Keratinocyte (primary cell): ENCODE measurements around the gene ASB6.

Experiments
- EZH2 ChIP-seq: IDR thresholded peaks from one replicate; pipeline ENCODE4 v1.6.1; 2012; ENCODE audit warnings: inconsistent platforms, mild to moderate bottlenecking, low read length, moderate library complexity
- TF ChIP-seq, protein P1 (sequence below), 3 experiments: IDR thresholded peaks in 1 of 3; conservative IDR thresholded peaks in 1 of 3; optimal IDR thresholded peaks in 1 of 3; 2 replicates in 2 of 3; 3 replicates in 1 of 3; pipeline versions ENCODE3 to v1.5.1; 2011; ENCODE audit warnings: low read length in 3 of 3, mild to moderate bottlenecking in 3 of 3, moderate library complexity in 2 of 3, control low read depth in 1 of 3, inconsistent platforms in 1 of 3; ENCODE audit not compliant: insufficient read depth in 2 of 3; ENCODE audit errors: extremely low read depth in 1 of 3

DNA sequence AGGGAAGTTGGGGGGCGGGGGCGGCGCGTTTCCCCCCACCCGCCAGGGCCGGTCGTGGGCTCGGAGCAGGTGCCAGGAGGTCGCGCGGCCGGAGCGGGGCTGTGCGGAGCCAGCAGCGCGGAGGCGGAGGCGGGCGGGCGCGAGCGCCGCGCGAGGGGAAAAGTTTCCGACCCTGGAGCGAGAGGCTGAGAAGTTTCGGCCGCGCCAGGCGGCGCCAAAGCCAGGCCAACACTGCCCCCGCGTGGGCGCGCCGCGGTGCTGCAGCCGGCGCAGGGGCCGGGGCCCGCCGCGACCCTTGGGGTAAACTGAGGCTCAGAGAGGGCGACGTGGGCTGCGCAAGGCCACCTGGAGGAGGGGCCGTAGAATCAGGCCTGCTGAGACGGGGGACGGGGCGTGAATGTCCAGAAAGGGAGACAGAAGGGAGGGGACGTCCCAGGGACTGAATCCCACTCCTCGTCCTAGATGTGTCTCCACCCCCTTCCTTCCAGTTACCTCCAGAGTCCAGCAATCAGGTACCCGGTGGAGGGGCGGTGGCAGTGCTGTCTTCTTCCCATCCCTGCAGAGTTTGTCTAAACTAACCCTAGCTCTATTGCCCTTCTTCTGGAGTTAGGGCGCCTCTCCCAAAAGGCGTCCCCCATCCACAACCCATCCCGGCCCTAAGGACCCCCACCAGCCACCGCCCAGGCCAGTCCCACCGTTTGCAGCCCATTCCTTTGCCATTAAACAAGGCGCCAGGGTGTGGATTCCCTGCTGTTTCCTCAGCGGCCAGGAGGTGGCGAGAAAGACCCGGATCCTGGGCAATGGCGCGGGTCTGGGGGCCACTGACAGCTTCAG, 31.3 kb downstream of the ASB6 start:
- TF ChIP-seq, protein P1, sequence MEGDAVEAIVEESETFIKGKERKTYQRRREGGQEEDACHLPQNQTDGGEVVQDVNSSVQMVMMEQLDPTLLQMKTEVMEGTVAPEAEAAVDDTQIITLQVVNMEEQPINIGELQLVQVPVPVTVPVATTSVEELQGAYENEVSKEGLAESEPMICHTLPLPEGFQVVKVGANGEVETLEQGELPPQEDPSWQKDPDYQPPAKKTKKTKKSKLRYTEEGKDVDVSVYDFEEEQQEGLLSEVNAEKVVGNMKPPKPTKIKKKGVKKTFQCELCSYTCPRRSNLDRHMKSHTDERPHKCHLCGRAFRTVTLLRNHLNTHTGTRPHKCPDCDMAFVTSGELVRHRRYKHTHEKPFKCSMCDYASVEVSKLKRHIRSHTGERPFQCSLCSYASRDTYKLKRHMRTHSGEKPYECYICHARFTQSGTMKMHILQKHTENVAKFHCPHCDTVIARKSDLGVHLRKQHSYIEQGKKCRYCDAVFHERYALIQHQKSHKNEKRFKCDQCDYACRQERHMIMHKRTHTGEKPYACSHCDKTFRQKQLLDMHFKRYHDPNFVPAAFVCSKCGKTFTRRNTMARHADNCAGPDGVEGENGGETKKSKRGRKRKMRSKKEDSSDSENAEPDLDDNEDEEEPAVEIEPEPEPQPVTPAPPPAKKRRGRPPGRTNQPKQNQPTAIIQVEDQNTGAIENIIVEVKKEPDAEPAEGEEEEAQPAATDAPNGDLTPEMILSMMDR (optimal IDR thresholded peaks at IDR 0.05 in 1 of 3, IDR thresholded peaks at IDR 0.05 in 1 of 3, conservative IDR thresholded peaks at IDR 0.05 in 1 of 3; ENCODE audit: extremely low read depth in 1 of 3, insufficient read depth in 2 of 3, low read length in 3 of 3), result peak in 2 of 3 experiments; percentile 71 to 84
- TF ChIP-seq EZH2, result no peak
